Sigmoid colon (tissue), 7 donors: ENCODE data around the gene PNN. TPM values are rescaled to one million over a fixed set of nuclear protein-coding genes. Genes with fewer than 3 reads are reported as not detected.
"Not testable (repeated sequence)": the region's sequence is repeated elsewhere in the genome, so short reads cannot be mapped to it uniquely, and the experiment has no call there.

Source experiments
- DNase-seq: peaks from one replicate; pipeline ENCODE4 v3.0.0-alpha.2; 2019
- H3K27ac ChIP-seq, 4 donors: fragments of 200-600 bp; sonication (generic); one replicate each; pipeline ENCODE4 v1.5.1; 2016 to 2019; ENCODE audit warnings: mild to moderate bottlenecking in 1 of 4
- H3K27me3 ChIP-seq, 3 donors: fragments of 200-600 bp; sonication (generic); one replicate each; pipeline ENCODE4 v1.5.1; 2019; ENCODE audit warnings: mild to moderate bottlenecking in 1 of 3
- H3K36me3 ChIP-seq, 4 donors: fragments of 200-600 bp; sonication (generic); one replicate each; pipeline ENCODE4 v1.5.1; 2016 to 2019
- H3K4me1 ChIP-seq, 4 donors: fragments of 200-600 bp; sonication (generic); one replicate each; pipeline ENCODE4 v1.5.1; 2017 to 2019
- H3K4me3 ChIP-seq, 4 donors: fragments of 200-600 bp; sonication (generic); one replicate each; pipeline ENCODE4 v1.5.1; 2017 to 2019; ENCODE audit warnings: mild to moderate bottlenecking in 2 of 4, moderate library complexity in 1 of 4
- H3K9me3 ChIP-seq, 4 donors: fragments of 200-600 bp in 3 of 4; sonication (generic) in 3 of 4; one replicate each; pipeline versions ENCODE4 v1.5.1 to v1.6.1; 2013 to 2019
- EP300 ChIP-seq, 4 donors: sonication (generic); formaldehyde crosslinking; IDR thresholded peaks; one replicate each; pipeline ENCODE4 v1.6.1; 2017; ENCODE audit warnings: antibody characterized with exemption in 4 of 4
- POLR2A ChIP-seq, 2 donors: fragments of 450-650 bp; IDR thresholded peaks; one replicate each; pipeline ENCODE4 v1.6.1; 2016; ENCODE audit warnings: antibody characterized with exemption in 2 of 2, mild to moderate bottlenecking in 2 of 2, moderate library complexity in 2 of 2
- POLR2AphosphoS5 ChIP-seq, 4 donors: sonication (generic); formaldehyde crosslinking; IDR thresholded peaks; one replicate each; pipeline ENCODE4 v1.6.1; 2017; ENCODE audit warnings: antibody characterized with exemption in 4 of 4
- WGBS, 2 donors: extraction: QIAGEN DNeasy Blood & Tissue Kit; methylation state at CpG; one replicate each; pipeline ENCODE4 v1.1.7; 2013; 5-methylcytosine and 5-hydroxymethylcytosine counted together
- intact Hi-C: fragments of 100-400 bp; cut with DNase I; formaldehyde crosslinking; loops from one replicate; pipeline ENCODE4 v1.15.1; 2023
- polyA plus RNA-seq, 3 donors: library from polyadenylated mRNA; stranded (reverse); fragments of 200-250 nt; gene quantifications; one replicate each; pipeline ENCODE4 v1.2.3, GENCODE V29; 2013
- total RNA-seq, 4 donors: library from RNA; depleted of rRNA; stranded (reverse); fragments of >200 nt; gene quantifications; one replicate each; pipeline ENCODE4 v1.1.0, GENCODE V29; 2016
- TF ChIP-seq, protein P1 (sequence below), 4 experiments: fragments of 450-650 bp in 3 of 4; fragments of 200-600 bp in 1 of 4; IDR thresholded peaks; one replicate each; pipeline ENCODE4 v1.5.1; 2016 to 2019; ENCODE audit warnings: antibody characterized with exemption in 4 of 4, mild to moderate bottlenecking in 3 of 4, moderate library complexity in 2 of 4
- donor health status: healthy with polysubstance abuse.
- donor health status: Bipolar disorder and iron deficiency.
- donor health status: healthy.

The PNN gene
- total and polyA plus RNA-seq, 7 donors: 12.0 to 65.9 (median 37.2) TPM

DNA sequence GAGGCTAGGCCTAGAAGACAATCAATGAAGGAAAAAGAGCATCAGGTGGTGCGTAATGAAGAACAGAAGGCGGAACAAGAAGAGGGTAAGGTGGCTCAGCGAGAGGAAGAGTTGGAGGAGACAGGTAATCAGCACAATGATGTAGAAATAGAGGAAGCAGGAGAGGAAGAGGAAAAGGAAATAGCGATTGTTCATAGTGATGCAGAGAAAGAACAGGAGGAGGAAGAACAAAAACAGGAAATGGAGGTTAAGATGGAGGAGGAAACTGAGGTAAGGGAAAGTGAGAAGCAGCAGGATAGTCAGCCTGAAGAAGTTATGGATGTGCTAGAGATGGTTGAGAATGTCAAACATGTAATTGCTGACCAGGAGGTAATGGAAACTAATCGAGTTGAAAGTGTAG lies 5.5 kb downstream of the PNN start:
- H3K27ac ChIP-seq: no peak overlapping the region
- 87 to 89% methylated on average over 5 of the region's 5 CpGs for WGBS, 2 donors
- no peak overlapping the region for H3K4me3 ChIP-seq
- DNase-seq: no peak
- H3K36me3 ChIP-seq: peaks cover 26 to 94% (median 65%) of the 10 kb centered on the region in 4 donors
- H3K4me1 ChIP-seq: peaks cover 0 to 29% (median 19%) of the 10 kb centered on the region in 4 donors
- no peak for TF ChIP-seq POLR2A (IDR thresholded peaks at IDR 0.05)
- TF ChIP-seq, protein P1, sequence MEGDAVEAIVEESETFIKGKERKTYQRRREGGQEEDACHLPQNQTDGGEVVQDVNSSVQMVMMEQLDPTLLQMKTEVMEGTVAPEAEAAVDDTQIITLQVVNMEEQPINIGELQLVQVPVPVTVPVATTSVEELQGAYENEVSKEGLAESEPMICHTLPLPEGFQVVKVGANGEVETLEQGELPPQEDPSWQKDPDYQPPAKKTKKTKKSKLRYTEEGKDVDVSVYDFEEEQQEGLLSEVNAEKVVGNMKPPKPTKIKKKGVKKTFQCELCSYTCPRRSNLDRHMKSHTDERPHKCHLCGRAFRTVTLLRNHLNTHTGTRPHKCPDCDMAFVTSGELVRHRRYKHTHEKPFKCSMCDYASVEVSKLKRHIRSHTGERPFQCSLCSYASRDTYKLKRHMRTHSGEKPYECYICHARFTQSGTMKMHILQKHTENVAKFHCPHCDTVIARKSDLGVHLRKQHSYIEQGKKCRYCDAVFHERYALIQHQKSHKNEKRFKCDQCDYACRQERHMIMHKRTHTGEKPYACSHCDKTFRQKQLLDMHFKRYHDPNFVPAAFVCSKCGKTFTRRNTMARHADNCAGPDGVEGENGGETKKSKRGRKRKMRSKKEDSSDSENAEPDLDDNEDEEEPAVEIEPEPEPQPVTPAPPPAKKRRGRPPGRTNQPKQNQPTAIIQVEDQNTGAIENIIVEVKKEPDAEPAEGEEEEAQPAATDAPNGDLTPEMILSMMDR (IDR thresholded peaks at IDR 0.05): no peak
- TF ChIP-seq POLR2AphosphoS5 (IDR thresholded peaks at IDR 0.05): no peak
- TF ChIP-seq EP300 (IDR thresholded peaks at IDR 0.05): no peak
- no peaks in the 10 kb centered on the region for H3K9me3 ChIP-seq
- no peaks in the 10 kb centered on the region for H3K27me3 ChIP-seq
- intact Hi-C loops: no loop called here

DNA sequence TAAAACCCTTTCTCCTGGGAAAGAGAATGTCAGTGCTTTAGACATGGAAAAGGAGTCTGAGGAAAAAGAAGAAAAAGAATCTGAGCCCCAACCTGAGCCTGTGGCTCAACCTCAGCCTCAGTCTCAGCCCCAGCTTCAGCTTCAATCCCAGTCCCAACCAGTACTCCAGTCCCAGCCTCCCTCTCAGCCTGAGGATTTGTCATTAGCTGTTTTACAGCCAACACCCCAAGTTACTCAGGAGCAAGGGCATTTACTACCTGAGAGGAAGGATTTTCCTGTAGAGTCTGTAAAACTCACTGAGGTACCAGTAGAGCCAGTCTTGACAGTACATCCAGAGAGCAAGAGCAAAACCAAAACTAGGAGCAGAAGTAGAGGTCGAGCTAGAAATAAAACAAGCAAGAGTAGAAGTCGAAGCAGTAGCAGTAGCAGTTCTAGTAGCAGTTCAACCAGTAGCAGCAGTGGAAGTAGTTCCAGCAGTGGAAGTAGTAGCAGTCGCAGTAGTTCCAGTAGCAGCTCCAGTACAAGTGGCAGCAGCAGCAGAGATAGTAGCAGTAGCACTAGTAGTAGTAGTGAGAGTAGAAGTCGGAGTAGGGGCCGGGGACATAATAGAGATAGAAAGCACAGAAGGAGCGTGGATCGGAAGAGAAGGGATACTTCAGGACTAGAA lies 6.1 kb downstream of the PNN start:
- no peaks in the 10 kb centered on the region for H3K27me3 ChIP-seq
- intact Hi-C loops: no loop called here
- no peaks in the 10 kb centered on the region for H3K9me3 ChIP-seq
- no peak overlapping the region for H3K4me3 ChIP-seq
- H3K36me3 ChIP-seq: peaks cover 26 to 99% (median 65%) of the 10 kb centered on the region in 4 donors
- TF ChIP-seq POLR2AphosphoS5 (IDR thresholded peaks at IDR 0.05) (no peak), POLR2A (IDR thresholded peaks at IDR 0.05) (no peak), EP300 (IDR thresholded peaks at IDR 0.05) (no peak)
- TF ChIP-seq, protein P1 (IDR thresholded peaks at IDR 0.05): no peak
- peaks cover 0 to 25% (median 14%) of the 10 kb centered on the region in 4 donors for H3K4me1 ChIP-seq
- no peak for DNase-seq
- no peak overlapping the region for H3K27ac ChIP-seq
- 93 to 94% methylated on average over 7 of the region's 7 CpGs for WGBS, 2 donors

- H3K27ac ChIP-seq: no peak overlapping the region
- H3K36me3 ChIP-seq: peaks cover 26 to 94% (median 64%) of the 10 kb centered on the region in 4 donors
- H3K4me1 ChIP-seq: peaks cover 0 to 20% (median 9%) of the 10 kb centered on the region in 4 donors
- H3K4me3 ChIP-seq: no peak overlapping the region
- TF ChIP-seq POLR2A (IDR thresholded peaks at IDR 0.05) (no peak), EP300 (IDR thresholded peaks at IDR 0.05) (no peak), POLR2AphosphoS5 (IDR thresholded peaks at IDR 0.05) (no peak)
- TF ChIP-seq, protein P1 (IDR thresholded peaks at IDR 0.05): no peak
- 86 to 87% methylated on average over 5 of the region's 5 CpGs for WGBS, 2 donors
- intact Hi-C loops: no loop called here
- no peaks in the 10 kb centered on the region for H3K9me3 ChIP-seq
- DNase-seq: no peak
- no peaks in the 10 kb centered on the region for H3K27me3 ChIP-seq
These were observed 6.6 kb downstream of the PNN start for GRCh38 chr14:39181693-39182047.

DNA sequence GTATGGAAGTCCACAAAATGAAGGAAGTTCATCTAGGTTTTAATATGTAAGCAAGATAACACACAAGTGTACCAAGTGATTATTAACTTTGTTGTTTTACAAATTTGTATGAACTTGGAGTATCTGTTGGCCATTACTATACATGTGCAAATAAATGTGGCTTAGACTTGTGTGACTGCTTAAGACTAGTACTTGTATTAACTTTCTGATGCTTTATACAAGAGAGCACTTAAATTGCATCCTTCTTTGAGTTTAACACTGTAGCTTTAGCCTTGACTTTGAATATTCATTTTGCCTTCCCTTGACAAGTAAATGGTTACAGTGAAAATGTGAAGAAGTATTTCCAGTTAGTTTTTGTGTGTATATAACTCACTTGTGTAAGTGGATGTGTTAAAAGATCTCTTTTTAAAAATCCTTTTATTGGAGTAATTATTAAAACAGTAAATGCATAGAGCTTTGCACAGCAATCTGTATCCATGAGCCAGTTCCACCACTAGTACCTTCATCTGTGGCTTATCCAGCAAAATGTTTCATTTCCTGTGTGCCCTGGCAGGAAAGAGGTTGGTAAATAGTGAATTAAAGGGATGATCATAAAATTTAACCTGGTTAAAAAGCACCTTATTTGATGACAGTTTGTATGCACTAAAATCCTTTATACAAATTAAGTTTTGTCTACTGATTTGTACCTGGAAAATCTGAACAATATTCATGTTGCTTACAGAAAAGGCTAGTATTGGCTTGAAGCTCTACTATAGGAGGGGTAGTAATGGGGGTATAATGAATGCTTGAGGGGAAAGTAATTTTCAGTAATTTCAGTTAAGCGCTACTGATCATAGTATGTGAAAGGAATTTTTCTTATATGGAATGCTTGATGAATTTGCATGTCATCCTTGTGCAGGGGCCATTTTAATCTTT lies 8.0 kb downstream of the PNN start:
- Histone ChIP-seq H3K9me3 (no peaks in the 10 kb centered on the region), H3K27me3 (no peaks in the 10 kb centered on the region), H3K27ac (no peak overlapping the region), H3K36me3 (peaks cover 22 to 80% (median 52%) of the 10 kb centered on the region in 4 donors), H3K4me3 (no peak overlapping the region), H3K4me1 (peaks cover 0 to 7% (median 2%) of the 10 kb centered on the region in 4 donors)
- no peak for DNase-seq
- WGBS, 2 donors: 97 to 99% methylated on average over 1 of the region's 1 CpG
- TF ChIP-seq POLR2A (IDR thresholded peaks at IDR 0.05): no peak
- TF ChIP-seq, protein P1 (IDR thresholded peaks at IDR 0.05): no peak
- TF ChIP-seq EP300 (IDR thresholded peaks at IDR 0.05): no peak
- no peak for TF ChIP-seq POLR2AphosphoS5 (IDR thresholded peaks at IDR 0.05)
- intact Hi-C loops: no loop called here

DNA sequence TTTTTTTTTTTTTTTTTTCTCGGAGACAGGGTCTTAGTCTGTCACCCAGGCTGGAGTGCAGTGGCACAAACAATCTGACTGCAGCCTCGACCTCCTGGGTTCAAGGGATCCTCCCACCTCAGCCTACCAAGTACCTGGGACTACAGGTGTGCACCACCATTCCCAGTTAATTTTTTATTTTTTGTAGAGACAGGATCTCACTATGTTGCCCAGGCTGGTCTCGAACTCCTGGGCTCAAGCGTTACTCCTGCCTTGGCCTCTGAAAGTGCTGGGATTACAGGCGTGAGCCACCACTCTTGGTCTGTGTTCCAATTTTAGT lies 8.6 kb downstream of the PNN start:
- intact Hi-C loops, H3K4me3 ChIP-seq, H3K27me3 ChIP-seq, H3K9me3 ChIP-seq, DNase-seq, H3K27ac ChIP-seq, H3K4me1 ChIP-seq: not testable (repeated sequence)
- peaks cover 18 to 74% (median 47%) of the 10 kb centered on the region in 4 donors for H3K36me3 ChIP-seq
- WGBS, 2 donors: 95% methylated on average over 5 of the region's 5 CpGs
